Activated naive CD4-positive, alpha-beta T cell treated with anti-CD3 and anti-CD28 coated beads, Interleukin-2, amount 50 U/mL, for 24 hours (primary cell): ENCODE measurements around the gene ISX.

ENCODE experiments used
- H3K27ac Mint-ChIP-seq: one replicate; pipeline ENCODE4 v1.8.0; 2021; ENCODE audit warnings: mild to moderate bottlenecking, mixed read lengths
- H3K27me3 Mint-ChIP-seq: one replicate; pipeline ENCODE4 v1.8.0; 2021; ENCODE audit warnings: mixed read lengths
- H3K36me3 Mint-ChIP-seq: one replicate; pipeline ENCODE4 v1.8.0; 2021; ENCODE audit warnings: mixed read lengths
- H3K4me1 Mint-ChIP-seq: one replicate; pipeline ENCODE4 v1.8.0; 2021; ENCODE audit warnings: mixed read lengths
- H3K4me3 Mint-ChIP-seq: one replicate; pipeline ENCODE4 v1.8.0; 2021; ENCODE audit warnings: mild to moderate bottlenecking, mixed read lengths
- H3K9me3 Mint-ChIP-seq: one replicate; pipeline ENCODE4 v1.8.0; 2021; ENCODE audit warnings: mixed read lengths

Gene ISX

GRCh38 chr22:35070451-35071093 lies 4.6 kb downstream of the ISX start:
- Mint-ChIP-seq H3K9me3 (no peaks in the 10 kb centered on the region), H3K36me3 (no peaks in the 10 kb centered on the region), H3K27ac (no peak overlapping the region), H3K27me3 (peaks cover 1% of the 10 kb centered on the region), H3K4me1 (no peaks in the 10 kb centered on the region), H3K4me3 (no peak overlapping the region)

DNA sequence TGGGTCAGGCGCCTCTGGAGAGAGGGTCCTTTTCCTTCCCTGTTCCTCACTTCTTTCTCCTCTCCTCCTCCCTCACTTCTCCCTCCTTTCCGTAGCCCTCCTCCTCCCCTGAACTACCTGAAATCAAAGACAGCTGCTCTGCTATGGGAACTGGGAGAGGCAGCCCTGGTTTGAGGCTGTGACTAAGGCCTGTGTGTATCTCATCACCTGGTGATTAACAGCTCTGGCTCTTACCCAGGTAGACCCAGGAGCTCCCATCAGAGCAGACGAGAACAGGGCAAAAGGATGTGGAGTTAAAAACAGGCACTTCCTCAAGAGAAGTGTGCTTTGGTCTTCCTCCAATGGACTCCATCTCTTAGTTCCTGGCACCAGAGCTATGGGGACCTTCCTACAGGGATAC lies 5.8 kb downstream of the ISX start:
- no peaks in the 10 kb centered on the region for H3K4me1 Mint-ChIP-seq
- H3K9me3 Mint-ChIP-seq: no peaks in the 10 kb centered on the region
- peaks cover 1% of the 10 kb centered on the region for H3K27me3 Mint-ChIP-seq
- no peak overlapping the region for H3K4me3 Mint-ChIP-seq
- H3K36me3 Mint-ChIP-seq: no peaks in the 10 kb centered on the region
- H3K27ac Mint-ChIP-seq: no peak overlapping the region

- Mint-ChIP-seq H3K9me3 (no peaks in the 10 kb centered on the region), H3K4me1 (no peaks in the 10 kb centered on the region), H3K36me3 (no peaks in the 10 kb centered on the region), H3K27me3 (peaks cover 2% of the 10 kb centered on the region), H3K27ac (no peak overlapping the region), H3K4me3 (no peak overlapping the region)
Measured at GRCh38 chr22:35072925-35073324, 7.0 kb downstream of the ISX start.

DNA sequence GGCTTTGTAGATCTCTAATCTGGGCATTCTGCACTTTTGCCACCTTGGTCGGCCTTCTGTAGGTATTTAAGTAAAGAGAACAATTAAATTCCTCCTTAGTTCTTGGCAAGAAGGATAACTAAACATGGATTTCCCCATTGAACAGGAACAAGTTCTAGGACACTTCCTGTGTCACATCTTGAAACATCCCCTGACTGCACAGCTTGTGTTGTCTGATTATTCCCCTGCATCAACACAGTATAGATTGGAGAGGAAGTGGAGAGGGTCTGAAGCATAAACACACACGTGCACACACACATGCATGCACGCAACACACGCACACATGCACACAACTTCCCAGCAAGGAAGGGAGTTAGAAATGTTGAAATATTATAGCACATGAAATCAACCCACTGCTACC lies 8.6 kb downstream of the ISX start:
- H3K4me3 Mint-ChIP-seq: no peak overlapping the region
- H3K9me3 Mint-ChIP-seq: no peaks in the 10 kb centered on the region
- no peaks in the 10 kb centered on the region for H3K4me1 Mint-ChIP-seq
- no peak overlapping the region for H3K27ac Mint-ChIP-seq
- H3K27me3 Mint-ChIP-seq: peaks cover 2% of the 10 kb centered on the region
- H3K36me3 Mint-ChIP-seq: no peaks in the 10 kb centered on the region

DNA sequence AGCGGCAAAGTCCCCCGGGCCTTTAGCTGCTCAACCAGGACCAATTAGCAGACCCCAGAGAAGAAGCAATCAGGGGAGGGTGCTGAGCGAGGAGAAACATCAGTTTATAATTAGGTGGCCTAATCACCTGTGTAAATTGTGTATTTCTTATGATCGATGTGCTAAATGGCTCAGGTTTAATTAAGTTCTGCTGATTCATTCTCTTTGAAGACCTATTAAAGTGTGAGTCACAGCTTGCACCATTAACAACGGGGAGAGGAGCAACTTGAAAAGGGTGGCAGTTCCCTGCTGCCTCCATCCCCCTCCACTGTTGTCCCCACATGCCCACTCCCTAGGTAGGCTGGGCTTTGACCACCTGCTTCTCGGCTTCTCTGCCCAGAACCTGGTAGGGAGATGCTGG lies 10.7 kb downstream of the ISX start:
- Mint-ChIP-seq H3K4me3 (no peak overlapping the region), H3K4me1 (no peaks in the 10 kb centered on the region), H3K27me3 (peaks cover 1% of the 10 kb centered on the region), H3K36me3 (no peaks in the 10 kb centered on the region), H3K27ac (no peak overlapping the region), H3K9me3 (no peaks in the 10 kb centered on the region)

GRCh38 chr22:35085621-35086020 lies 19.7 kb downstream of the ISX start:
- peaks cover 6% of the 10 kb centered on the region for H3K9me3 Mint-ChIP-seq
- peaks cover 3% of the 10 kb centered on the region for H3K27me3 Mint-ChIP-seq
- no peak overlapping the region for H3K4me3 Mint-ChIP-seq
- no peak overlapping the region for H3K27ac Mint-ChIP-seq
- H3K36me3 Mint-ChIP-seq: no peaks in the 10 kb centered on the region
- H3K4me1 Mint-ChIP-seq: no peaks in the 10 kb centered on the region

GRCh38 chr22:35089139-35089538 lies 23.2 kb downstream of the ISX start:
- Mint-ChIP-seq H3K9me3 (no peaks in the 10 kb centered on the region), H3K27me3 (peaks cover 7% of the 10 kb centered on the region), H3K4me1 (no peaks in the 10 kb centered on the region), H3K27ac (no peak overlapping the region), H3K4me3 (no peak overlapping the region), H3K36me3 (no peaks in the 10 kb centered on the region)

GRCh38 chr22:35092406-35092805 lies 26.4 kb downstream of the ISX start:
- Mint-ChIP-seq H3K9me3 (no peaks in the 10 kb centered on the region), H3K4me1 (no peaks in the 10 kb centered on the region), H3K27ac (no peak overlapping the region), H3K27me3 (peaks cover 12% of the 10 kb centered on the region), H3K4me3 (no peak overlapping the region), H3K36me3 (no peaks in the 10 kb centered on the region)

DNA sequence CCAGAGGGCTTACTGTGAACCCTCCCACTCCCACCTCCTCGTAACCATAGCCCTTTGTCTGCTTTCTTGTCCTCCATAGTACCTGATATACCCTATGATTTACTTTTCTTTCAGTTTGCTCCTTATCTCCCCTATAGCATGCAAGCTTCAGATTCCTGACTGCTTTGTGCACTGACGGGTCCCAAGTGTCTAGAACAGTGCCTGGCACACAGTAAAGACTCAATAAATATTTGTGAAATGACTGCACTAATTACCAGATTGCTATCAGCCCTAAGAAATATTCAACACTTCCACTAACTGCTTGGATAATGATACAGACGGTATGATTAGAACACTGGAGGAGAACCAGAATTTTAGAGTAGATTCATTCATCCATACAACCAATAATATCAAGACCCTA lies 33.0 kb downstream of the ISX start:
- H3K4me3 Mint-ChIP-seq: no peak overlapping the region
- no peak overlapping the region for H3K27ac Mint-ChIP-seq
- H3K9me3 Mint-ChIP-seq: no peaks in the 10 kb centered on the region
- no peaks in the 10 kb centered on the region for H3K36me3 Mint-ChIP-seq
- H3K27me3 Mint-ChIP-seq: peaks cover 5% of the 10 kb centered on the region
- H3K4me1 Mint-ChIP-seq: no peaks in the 10 kb centered on the region

DNA sequence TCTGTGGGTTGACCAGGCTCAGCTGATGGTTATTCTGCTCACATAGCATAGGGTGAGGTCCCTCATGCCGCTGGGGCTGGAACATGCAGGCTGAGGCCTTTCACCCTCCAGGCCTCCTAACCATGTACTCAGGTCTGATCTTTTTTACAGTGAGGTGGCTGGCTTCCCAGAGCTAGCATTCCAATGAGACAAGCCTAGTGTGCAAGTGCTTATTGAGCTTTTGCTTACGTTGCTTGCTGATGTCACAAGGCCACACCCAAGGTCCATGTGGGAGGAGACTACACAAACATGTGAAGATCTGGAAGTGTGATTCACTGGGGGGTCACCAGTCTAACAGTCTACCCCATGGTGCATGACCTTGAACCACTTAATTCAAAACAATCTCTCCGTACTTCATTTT lies 33.9 kb downstream of the ISX start:
- Mint-ChIP-seq H3K4me1 (no peaks in the 10 kb centered on the region), H3K9me3 (no peaks in the 10 kb centered on the region), H3K36me3 (no peaks in the 10 kb centered on the region), H3K4me3 (no peak overlapping the region), H3K27me3 (peaks cover 4% of the 10 kb centered on the region), H3K27ac (no peak overlapping the region)

- Mint-ChIP-seq H3K27me3 (peaks cover under 1% of the 10 kb centered on the region), H3K9me3 (peaks cover 5% of the 10 kb centered on the region), H3K4me1 (no peaks in the 10 kb centered on the region), H3K4me3 (no peak overlapping the region), H3K36me3 (no peaks in the 10 kb centered on the region), H3K27ac (no peak overlapping the region)
Measured at GRCh38 chr22:35102663-35103062, 36.7 kb downstream of the ISX start.

DNA sequence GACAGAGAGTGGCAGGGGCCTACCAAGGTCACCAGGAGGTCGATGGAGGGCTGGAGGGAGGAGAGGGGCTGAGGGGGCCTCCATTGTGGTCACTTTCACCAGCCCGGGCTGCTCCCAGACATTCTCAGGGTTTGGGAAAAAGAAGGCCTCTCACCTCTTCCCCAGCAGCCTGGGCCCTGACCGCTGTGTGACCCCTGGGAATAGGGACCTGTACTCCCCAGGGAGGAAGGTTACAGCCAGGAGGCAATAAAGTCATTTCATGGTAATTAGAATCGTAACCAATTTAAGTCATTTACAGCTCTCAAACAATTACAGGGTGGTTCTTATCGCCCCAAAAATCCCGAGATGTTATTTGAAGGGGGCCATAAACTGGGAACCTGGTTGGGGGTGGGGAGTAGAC lies 37.8 kb downstream of the ISX start:
- no peak overlapping the region for H3K27ac Mint-ChIP-seq
- peaks cover 3% of the 10 kb centered on the region for H3K27me3 Mint-ChIP-seq
- no peaks in the 10 kb centered on the region for H3K36me3 Mint-ChIP-seq
- H3K4me3 Mint-ChIP-seq: no peak overlapping the region
- H3K9me3 Mint-ChIP-seq: peaks cover 14% of the 10 kb centered on the region
- no peaks in the 10 kb centered on the region for H3K4me1 Mint-ChIP-seq

GRCh38 chr22:35104491-35104890 lies 38.5 kb downstream of the ISX start:
- Mint-ChIP-seq H3K9me3 (peaks cover 14% of the 10 kb centered on the region), H3K36me3 (no peaks in the 10 kb centered on the region), H3K4me3 (no peak overlapping the region), H3K4me1 (no peaks in the 10 kb centered on the region), H3K27ac (no peak overlapping the region), H3K27me3 (peaks cover 5% of the 10 kb centered on the region)

- H3K4me1 Mint-ChIP-seq: no peaks in the 10 kb centered on the region
- no peak overlapping the region for H3K4me3 Mint-ChIP-seq
- H3K27ac Mint-ChIP-seq: no peak overlapping the region
- peaks cover 5% of the 10 kb centered on the region for H3K27me3 Mint-ChIP-seq
- peaks cover 14% of the 10 kb centered on the region for H3K9me3 Mint-ChIP-seq
- H3K36me3 Mint-ChIP-seq: no peaks in the 10 kb centered on the region
Measured at GRCh38 chr22:35109616-35110015, 43.7 kb downstream of the ISX start.

DNA sequence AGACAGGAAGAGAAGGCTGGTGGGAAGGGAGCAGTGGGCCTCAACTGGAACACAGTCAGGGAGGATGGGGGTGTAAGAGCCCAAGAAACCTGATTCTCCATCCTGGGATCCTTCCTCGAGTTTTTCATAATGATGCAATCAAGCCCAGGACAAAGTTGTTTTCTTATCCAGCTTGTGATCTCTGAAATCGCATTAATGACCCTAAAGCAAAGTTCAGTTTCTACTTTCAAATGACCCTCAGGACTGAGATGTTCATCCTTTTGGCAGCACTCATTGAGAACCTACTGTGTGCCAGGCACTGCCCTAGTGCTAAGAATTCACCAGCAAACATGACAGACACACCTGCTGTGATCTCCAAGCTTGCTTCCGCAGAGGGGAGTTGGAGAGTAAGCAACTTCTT lies 45.3 kb downstream of the ISX start:
- H3K4me1 Mint-ChIP-seq: no peaks in the 10 kb centered on the region
- H3K27ac Mint-ChIP-seq: no peak overlapping the region
- H3K4me3 Mint-ChIP-seq: no peak overlapping the region
- no peaks in the 10 kb centered on the region for H3K36me3 Mint-ChIP-seq
- H3K27me3 Mint-ChIP-seq: peaks cover 5% of the 10 kb centered on the region
- H3K9me3 Mint-ChIP-seq: peaks cover 14% of the 10 kb centered on the region

GRCh38 chr22:35113341-35113740 lies 47.4 kb downstream of the ISX start:
- H3K4me1 Mint-ChIP-seq: no peaks in the 10 kb centered on the region
- no peak overlapping the region for H3K27ac Mint-ChIP-seq

More at GRCh38 chr22:35113341-35113740, 47.4 kb downstream of the ISX start:
- H3K36me3 Mint-ChIP-seq: no peaks in the 10 kb centered on the region
- no peak overlapping the region for H3K4me3 Mint-ChIP-seq
- peaks cover 3% of the 10 kb centered on the region for H3K9me3 Mint-ChIP-seq
- H3K27me3 Mint-ChIP-seq: peaks cover 4% of the 10 kb centered on the region
